ENCODE results near the gene MED12L.

The MED12L gene

DNA sequence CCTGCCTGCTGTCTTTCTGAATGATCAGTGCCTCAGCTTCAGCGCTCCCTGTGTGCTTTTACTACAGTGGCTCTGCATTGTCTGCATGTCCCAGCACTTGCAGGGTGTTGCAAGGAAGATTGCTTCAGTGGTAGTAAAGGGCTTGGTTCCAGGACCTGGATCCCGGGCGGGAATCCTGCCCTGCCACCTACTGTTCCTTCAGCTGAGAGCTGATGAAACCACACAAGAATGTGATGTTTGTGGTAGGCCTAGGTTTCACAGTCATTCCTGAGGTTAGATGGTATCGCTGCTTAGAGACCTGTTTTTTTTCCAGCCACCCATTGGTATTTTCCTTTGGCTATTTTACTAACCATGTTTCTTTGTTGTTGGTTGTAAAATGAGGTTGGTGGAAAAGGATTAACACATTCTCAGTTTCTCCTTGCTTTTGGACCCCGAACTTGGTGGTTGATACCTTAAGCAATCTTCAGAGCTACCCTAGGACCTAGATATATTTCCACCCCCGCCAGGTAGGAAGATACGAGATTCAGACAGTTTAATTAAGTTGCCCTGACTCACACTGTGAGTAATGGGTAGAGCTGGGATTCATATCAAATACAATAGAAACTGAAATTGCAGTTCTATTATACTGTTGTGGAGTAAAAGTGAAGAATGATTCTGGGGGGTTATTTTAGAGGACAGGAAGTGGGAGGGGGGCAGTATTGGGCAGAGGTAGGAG is 219.8 kb downstream of the MED12L start:
- no peak for DNase-seq

DNA sequence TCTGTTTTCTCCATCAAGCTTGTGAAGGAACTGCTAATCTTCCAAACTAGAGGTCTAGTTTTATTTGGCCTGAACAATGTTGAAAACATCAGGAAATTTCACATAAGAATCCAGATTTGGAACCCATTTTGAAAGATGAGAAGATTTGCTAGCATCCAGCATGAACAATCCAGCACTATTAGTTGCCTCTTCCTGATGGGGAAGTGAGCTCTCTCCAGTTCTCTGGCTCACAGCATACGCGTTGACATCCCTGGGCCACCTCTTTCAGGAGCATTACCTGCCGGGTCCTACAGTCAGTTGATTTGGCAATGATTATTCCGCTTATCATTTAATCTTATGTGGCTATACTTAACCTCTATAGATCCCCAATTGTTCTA is 220.3 kb downstream of the MED12L start:
- no peak for DNase-seq

DNA sequence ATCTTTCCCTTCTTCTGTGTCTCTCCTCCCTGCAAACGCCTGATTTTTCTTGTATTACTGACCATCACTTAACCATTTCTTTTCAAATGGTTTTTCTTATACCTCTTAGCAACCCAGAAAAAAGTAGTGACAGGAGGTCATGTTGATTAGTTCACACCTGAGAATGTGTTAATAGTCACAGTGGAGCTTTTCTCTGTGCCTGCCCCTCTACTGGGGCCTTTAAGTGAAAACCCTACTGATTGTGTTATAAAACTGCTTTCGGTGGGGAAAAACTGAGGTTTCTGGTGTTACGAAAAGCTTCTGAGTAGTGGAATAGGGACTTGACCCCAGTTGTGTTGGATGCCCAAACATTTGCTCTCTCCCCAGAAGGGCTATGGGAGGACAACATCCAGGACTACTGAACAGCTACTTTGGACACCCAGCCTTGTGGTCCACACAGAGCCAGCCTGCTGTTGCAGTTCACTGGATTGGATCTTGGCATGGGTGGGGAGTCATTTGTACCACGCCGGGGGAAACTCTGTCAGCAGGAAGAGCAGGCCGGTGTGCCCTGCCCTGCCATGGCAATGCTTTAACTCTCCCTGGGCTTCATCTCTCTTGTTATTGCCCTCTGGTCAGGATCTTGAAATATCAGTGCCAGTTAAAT is 220.8 kb downstream of the MED12L start:
- DNase-seq, result no peak

DNA sequence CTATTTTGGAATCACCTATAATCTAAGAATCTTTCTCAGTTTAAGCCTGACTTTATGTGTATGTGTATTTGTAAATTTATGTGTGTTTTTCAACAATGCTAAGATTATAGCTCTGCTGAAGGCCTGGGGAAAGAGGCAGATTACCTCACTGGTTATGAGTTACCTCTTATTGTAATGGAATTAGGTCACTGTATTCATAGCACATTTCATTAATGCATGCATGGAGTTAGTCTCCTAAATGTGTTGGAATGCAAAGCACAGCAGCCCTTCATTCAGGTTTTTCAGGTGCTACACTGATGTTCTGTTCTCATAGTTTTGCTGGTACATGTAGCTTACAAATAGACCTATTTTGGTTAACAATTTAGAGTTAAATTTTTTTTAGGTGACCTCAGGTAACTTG is 221.7 kb downstream of the MED12L start:
- no peak for DNase-seq

DNA sequence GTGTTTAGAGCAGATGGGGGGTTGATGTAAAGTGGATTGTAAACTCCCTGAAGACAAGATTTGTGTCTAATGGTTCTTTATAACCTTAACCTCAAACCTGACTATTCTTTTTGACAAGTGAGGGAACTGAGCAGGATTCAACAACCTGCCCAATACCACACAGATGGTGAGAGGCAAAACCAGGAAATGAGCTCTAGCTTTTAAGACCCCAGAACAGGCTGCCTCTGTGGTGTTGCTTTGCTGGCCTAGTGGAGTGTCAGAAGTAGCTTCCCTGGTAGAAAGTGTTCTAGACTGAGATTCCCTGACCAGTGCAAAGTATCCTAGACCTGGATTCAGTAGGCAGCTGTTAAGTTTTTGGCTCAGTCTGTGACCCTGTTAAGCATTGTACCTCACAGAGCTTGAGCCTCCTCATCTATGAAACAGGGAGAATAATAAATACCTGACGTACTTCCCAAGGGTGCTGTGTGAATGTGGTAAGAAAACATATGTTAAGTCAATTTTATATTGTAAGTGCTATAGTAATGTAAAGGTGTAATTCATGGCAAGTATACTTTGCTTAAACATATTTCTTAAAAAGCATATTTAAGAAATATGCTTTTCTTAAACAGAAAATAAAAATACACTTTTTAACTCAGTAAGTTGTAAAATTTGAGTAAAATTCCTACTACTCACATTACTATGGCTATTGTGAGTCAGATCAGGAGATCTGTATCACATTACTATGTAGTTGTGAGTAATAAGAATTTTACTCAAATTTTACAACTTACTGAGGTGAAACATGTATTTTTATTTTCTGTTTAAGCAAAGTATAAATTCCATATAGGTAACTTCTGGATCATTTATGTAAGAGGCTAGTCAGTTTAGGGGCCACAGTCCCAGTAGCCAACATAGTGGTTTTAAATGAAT is 222.4 kb downstream of the MED12L start:
- DNase-seq, result no peak

DNA sequence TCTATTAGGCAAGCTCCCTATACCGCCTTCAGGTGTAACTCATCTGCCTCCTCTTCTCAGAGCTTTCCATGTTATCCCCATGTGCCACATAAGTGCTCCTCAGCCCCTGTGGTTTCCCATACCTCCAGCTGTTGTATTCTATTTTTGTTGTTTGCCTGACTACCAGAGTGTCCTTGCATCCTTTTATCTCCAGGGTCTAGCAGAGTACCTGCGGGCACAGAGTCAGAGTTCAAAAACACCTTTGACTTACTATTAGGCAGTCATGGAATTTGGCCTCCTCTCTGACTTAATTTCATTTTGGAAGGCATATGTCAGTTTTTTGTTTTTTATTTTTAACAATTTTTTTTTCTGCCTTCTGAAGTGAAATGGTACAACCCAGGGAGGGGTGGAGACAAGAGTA is 224.1 kb downstream of the MED12L start:
- DNase-seq, result no peak

DNA sequence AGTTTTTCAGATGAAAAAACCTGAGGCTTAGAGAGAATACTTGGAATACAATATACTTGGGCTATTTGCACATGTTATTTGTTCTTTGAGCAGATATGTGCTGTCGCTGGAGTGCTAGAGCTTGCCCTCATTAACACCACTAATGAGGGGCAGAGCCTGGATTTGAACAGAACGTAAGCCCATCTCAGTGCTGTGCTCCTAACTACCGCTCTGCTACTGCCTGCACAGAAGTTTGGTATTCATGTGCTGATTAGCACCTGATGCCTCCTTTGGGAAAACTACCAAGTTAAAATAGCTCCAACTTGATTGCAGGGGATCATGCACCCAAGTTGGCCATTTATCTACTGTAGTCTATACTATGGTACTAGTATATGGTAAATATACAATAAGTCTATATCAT is 227.5 kb downstream of the MED12L start:
- no peak for DNase-seq

DNA sequence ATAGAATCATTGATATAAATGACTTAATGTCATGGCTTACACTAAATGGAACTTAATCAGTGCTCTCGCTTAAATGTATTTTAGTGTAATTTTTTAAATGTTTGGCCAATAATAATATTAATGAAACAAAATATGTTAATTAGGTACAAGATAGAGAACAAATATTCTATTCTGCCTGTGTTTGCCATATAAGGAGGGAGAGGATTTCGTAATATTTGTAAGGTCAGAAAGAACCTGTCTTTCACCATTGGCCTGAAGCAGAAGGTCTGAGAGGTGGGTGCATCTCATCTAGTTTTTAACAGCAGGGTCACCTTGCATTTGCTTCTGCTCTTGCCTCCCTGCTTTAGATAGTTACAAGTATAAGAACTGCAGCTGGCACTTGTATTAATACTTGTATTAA is 228.7 kb downstream of the MED12L start:
- no peak for DNase-seq

DNA sequence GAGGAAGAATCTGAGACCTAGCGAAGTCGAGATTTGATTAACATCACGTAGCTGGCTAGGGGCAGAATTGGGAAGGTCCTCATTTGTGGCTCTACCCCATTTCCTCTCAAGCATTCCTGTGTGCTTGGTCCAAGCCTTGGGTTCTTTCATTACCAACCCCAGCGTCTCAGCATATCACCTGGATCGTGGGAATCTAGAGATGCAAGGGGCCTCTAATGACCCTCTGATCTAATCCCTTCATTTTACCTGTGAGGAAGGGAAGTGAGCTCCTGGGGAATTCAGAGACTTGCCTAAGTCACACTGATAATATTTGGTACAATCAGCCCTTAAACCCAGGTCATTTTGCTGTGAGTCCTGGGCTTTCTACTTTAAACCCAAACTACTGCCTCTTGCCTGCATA is 229.1 kb downstream of the MED12L start:
- DNase-seq, result no peak

DNA sequence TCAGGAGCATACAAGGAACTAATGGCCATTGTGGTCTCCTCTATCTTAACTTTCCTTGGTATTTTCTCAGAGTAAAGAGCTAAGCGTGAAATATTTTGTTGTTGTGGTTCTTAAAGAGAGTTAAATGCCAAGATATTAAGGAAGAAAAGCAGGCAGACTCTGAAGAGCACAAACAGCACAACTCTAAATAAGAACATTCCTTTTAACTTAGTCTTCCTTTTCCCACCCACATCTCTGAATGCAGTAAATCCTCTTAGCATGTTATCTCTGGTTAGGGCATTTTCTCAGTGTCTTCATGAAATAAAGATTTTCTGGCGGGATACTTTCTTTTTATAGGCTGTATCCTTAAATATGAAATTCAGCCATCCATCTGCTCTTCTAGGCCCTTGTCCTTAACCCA is 229.7 kb downstream of the MED12L start:
- no peak for DNase-seq

DNA sequence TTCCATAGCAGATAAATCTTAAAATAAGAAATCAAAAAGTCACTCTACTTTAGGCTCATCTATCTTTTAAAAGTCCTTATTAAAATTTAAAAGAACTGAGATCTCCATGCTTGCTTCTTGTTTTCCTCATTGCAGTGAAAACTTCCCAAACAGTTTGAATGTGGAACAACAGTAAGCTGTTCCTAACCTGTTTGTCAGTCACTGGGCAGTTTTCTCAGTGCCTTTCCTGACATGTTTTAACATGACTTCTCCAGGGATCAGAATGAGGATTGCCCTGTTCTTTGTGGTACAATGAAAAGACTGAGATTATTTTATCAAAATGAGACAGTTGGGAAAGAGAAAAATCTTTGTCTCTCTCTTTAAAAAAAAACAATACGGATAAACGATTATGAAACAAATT is 230.4 kb downstream of the MED12L start:
- DNase-seq, result no peak

DNA sequence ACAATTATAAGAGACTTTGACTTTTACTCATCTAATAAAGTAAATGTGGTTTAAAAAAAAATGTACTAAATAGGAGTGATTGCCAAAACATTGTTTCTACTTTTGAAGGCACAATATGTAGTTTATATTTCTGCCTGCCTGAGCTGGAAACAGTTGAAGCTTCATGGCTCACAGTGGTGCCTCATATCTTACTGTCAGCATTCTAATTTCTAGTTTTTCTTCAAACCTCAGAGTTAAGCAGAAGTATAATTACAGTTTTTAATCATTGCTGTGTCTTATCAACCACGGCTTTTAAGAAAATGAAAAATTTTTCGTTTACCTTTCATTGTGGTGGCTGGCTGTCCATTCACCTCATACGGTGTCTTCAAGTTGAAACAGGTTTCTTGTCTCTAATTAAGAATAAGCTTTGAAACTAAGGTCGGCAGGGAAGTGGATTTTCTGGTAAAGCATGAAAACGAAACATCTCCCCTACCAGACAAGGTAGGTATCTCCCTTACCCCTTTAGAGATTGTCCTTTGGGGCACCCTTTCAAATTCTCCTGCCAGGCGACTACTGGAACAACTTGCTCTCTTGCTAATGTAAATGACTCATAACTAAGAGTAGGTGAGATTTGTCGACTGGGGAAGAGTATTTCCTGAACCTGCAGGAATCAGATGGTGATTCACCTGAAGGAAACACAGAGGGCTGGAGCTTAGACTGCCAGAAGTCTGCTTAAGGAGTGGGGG is 231.0 kb downstream of the MED12L start, which contains the start of gene GPR87:
TSS of gene GPR87 (minus strand) at position 554 of the 725 bp plus-strand sequence. CDS start 16,720 bp downstream, outside the sequence.
- no peak for DNase-seq

DNA sequence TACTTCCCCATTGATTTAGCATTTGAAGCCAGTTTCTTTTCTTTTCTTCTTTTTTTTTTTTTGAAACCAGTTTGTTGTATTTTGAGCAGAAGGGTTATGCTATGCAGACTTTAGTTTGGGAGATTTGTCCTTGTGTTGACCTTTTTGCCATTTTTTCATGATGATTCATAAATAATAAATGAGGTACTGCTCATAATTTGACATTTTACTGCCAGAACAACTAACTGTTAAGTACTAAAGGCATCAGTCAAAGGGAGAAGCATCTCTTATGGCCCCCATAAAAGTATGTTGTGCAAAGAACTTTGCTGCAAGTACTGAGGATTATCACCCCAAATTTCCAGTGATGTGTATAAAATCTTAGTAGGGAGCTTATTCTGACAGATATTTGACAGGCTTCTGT is 232.8 kb downstream of the MED12L start:
- DNase-seq, result no peak

DNA sequence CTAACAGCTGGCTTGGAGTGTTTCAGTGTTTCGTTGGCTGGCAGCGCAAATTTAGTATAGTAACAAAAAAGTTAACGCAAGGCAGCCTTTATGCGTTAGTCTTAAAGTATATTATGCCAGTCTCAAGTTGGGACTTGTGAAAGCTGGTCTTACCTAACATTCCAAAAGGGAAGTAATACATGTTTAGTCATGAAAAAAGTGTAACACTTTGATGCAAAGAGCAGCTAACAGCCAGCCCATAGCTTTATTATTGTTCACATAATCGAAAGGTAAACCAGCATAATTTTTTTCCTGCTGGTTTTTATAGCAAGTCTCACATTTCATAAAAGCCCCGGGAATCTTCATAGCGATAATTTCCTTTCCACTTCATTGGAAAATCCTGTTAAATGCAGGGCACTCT is 233.5 kb downstream of the MED12L start:
- no peak for DNase-seq

DNA sequence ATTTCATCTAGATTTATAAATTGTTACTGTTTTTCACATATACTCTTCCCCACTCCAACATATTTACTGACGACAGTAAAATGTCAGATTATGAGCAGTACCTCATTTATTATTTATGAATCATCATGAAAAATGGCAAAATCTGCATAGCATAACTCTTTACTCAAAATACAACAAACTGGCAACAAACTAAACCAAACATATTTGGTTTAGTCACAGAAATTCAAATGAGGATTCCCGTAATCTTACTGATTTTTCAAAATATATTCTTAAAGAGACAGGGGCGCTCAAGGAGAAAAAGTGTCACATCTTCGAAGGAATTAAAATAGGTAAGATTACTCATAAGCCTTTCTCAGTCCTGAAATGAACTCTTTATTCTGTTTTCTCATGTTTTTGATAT is 234.2 kb downstream of the MED12L start:
- DNase-seq, result no peak

DNA sequence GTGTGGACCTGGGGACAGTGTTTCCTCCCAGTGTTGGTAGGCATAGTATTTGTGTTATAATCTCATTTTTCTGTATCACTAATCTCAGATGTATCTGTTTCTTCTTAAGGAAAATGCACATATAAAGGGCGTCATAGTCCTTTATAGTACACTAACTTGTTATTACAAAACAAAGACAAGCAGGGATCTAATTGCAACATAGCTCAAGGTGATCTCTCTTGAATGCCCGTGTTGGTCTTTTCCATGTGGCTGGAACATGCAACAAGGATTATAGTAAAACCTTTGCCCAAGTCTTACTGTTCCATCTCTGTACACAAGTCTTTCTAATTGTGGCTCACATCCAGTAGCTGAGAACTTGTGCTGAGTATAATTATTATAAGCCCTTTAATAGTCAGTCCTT is 234.7 kb downstream of the MED12L start:
- no peak for DNase-seq

DNA sequence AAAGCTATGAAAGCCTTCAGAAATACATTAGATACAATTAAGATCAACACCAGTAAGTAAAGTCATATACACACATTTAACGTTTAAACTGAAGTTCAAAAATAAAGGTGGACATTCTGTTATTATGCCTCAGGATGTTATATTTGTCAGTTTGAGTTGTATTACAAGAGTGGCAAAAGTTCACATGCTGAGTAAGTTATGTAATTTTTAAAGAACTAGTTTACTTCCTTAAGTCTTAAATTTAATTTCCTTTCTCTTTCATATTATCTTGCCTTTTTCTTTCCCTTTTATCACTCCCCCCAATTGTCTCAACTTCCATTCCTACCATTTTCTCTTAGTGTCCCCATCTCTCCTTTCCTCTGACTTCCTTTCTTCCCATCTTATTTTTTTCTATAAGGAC is 236.1 kb downstream of the MED12L start:
- no peak for DNase-seq

DNA sequence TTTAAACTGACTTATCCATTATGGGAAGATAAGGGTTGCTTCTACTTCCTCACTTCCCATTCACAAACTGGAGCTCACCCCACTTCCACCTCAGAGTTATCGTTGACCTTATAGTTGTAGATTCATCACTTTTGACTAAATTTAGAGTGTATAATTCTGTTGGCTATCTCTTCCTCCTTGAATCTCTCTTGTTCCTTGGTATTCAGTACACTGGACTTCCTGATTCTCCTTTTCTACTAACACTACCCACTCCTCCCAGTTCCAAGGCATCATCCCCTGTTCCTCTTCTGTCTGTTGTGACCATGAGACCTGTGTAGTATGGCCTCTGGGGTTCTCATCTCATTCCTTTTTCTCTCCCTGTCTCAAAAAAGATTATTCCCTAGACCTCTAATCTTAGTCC is 237.0 kb downstream of the MED12L start:
- DNase-seq, result no peak

DNA sequence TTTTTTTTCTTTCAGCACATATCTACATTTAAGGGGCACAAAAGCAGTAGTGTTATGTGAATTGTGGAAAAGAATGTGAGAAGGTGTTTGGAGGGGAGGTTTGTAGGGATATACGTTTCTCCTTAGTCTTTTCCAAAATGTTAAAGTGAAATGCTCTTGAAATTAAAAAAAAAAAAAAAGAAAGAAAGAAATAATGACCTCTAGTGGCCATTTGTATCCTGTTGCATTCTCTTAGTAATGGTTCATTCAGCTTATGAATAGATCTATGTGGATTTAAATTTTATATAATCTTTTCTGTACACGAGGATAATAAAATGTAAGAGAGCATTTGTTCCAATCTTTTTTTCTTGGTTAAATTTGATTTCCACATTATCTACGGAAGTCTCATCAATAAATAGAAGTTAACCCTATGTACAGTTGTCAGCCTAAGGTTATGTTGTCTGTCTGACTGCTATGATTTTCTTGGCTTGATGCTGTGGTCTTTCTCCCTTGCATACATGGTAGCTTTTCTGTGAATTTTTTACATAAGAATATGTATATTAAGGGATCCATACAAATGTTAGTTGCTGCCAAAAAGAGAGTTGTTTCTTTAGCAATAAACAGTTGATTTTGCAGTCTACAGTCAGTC is 242.2 kb downstream of the MED12L start:
- no peak for DNase-seq

DNA sequence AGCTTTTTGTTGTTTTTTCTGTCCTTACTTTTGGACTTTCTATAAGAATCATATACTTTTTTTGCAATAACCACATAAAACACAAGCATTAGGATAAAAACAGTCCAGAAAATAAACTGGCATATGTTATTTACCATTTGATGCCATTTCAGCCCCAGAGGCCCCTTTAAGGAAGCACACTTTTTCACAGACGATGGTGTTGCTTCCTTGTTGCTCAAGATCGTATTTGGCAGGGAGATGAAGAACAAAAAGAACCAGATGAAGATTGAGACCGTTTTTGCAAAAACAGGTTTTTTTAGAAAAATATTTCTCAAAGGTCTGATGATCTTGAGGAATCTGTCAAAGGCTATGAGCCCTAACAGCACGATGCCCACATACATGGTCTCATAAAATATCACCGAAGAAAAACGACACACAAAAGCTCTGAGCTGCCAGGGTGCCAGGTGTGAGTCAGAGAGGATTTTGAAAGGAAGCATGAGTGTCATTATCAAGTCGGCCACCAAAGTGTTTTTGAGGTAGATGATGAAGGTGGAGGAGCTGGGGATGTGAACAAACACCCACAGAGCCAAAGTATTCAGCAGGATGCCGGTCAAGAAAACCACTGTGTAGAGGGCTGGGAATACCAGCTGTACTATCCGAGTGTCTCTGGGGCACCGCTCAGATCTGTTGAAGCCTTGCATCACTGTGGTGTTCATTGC is 243.0 kb downstream of the MED12L start:
- DNase-seq, result no peak

DNA sequence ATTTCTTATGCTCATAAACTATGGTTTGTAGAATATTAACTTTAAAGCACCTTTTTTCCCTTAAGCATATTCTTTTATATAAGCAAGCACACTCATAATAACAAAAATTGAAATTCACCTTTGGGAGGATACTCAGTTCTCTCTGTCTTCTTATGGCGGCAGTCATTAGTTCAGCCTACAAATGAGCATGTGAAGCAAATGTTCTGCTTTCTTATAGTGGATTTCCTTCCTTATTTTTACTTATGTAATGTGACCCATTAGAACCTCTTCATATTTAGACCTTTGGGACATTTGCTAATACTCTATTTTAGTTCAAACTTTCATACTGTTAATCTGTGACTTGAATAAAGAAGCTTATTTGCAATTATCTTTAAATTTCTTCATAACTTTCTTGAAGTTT is 243.9 kb downstream of the MED12L start, which contains the start of gene P2RY13:
TSS of gene P2RY13 (minus strand) at position 187 of the 400 bp plus-strand sequence. CDS start at position 166, 21 bp downstream.
- no peak for DNase-seq

DNA sequence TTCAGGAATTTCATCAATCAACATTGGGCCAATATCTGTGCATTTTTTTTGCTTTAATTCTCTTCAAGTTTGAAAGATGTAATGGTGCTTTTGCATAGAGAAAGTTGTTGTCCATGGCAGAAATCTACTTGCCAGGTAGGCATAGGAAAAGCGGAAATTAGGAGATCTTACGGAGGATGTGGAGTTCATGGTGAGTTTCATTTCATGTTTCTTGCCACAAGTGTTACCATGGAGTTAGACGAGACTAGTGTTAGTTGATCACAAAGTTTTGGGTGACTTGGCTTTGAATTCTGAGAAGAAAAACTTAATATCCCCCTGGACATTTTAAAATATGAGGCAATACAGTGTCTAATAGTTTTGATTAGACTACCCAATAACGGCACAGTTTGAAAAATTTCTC is 244.9 kb downstream of the MED12L start:
- DNase-seq, result no peak
